Stimulated activated CD4-positive, alpha-beta T cell treated with anti-CD3 and anti-CD28 coated beads, Interleukin-1b, Interleukin-23, amount 100 ng/mL, for 48 hours (primary cell): ENCODE results near the gene ADAM11.
"Not testable (repeated sequence)": the region's sequence is repeated elsewhere in the genome, so short reads cannot be mapped to it uniquely, and the experiment has no call there.

Experiments used
- DNase-seq: peaks from one replicate; pipeline ENCODE4 v3.0.0-alpha.2; 2020

Gene ADAM11, protein sequence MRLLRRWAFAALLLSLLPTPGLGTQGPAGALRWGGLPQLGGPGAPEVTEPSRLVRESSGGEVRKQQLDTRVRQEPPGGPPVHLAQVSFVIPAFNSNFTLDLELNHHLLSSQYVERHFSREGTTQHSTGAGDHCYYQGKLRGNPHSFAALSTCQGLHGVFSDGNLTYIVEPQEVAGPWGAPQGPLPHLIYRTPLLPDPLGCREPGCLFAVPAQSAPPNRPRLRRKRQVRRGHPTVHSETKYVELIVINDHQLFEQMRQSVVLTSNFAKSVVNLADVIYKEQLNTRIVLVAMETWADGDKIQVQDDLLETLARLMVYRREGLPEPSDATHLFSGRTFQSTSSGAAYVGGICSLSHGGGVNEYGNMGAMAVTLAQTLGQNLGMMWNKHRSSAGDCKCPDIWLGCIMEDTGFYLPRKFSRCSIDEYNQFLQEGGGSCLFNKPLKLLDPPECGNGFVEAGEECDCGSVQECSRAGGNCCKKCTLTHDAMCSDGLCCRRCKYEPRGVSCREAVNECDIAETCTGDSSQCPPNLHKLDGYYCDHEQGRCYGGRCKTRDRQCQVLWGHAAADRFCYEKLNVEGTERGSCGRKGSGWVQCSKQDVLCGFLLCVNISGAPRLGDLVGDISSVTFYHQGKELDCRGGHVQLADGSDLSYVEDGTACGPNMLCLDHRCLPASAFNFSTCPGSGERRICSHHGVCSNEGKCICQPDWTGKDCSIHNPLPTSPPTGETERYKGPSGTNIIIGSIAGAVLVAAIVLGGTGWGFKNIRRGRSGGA

GRCh38 chr17:44758414-44759085 is at the start of gene ADAM11:
ADAM11 (plus strand) TSS chr17:44758988; CDS start chr17:44759200, 212 bp downstream.
- DNase-seq, result no peak

GRCh38 chr17:44719444-44719843 is 39.3 kb upstream of the ADAM11 start:
- no peak for DNase-seq

DNA sequence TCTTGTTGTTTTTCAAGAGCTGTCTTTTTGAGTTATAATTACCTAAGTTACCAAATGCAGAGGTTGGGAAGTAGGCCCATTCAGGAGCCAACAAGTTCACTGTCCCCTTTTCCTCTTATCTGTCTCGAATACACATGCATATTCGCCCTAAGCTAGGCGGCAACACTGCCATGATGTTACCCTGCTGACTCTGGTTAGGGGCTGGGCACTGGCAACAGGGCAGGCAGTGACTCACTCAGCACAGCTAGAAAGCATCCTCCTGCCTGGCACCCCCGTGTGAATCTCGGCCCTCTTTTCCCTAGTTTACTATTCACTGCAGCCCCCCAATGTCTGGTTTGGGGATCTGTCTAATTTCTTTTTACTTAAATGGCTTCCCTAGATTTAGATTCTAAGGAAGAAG is 36.5 kb upstream of the ADAM11 start:
- DNase-seq, result no peak

DNA sequence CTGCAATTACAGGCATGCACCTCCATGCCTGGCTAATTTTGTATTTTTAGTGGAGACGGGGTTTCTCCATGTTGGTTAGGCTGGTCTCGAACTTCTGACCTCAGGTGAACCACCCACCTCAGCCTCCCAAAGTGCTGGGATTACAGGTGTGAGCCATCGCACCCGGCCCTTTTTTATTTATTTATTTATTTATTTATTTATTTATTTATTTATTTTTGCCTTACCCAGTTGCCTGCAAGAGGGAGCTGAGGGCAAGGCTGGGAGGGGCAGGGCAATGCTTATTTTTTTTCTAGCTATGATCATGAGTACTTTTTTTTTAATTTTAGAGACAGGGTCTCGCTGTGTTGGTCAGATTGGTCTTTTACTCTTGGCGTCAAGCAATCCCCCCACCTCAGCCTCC is 32.7 kb upstream of the ADAM11 start:
- DNase-seq, result not testable (repeated sequence)

DNA sequence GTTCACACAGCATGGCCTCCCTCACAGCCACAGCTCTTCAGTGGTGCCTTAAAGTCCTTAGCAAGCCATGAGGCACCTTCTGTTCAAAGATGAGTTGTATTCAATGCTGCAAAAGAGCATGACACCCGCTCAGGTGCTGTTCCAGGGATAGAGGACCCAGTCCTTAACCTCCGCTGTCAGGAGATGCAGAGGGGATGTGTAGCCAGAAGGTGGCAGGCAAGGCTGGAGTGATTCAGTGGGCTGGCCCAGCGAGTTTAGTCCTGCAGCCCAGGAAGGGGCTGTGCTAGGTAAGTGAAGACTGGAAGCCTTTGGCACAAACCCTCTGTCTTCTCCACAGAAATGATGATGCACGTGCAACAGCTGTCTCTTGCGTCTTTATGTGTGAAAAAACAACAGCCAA is 25.0 kb upstream of the ADAM11 start:
- no peak for DNase-seq

GRCh38 chr17:44734272-44734671 is 24.5 kb upstream of the ADAM11 start:
- no peak for DNase-seq

GRCh38 chr17:44736551-44737240 is 22.1 kb upstream of the ADAM11 start:
- DNase-seq, result no peak

DNA sequence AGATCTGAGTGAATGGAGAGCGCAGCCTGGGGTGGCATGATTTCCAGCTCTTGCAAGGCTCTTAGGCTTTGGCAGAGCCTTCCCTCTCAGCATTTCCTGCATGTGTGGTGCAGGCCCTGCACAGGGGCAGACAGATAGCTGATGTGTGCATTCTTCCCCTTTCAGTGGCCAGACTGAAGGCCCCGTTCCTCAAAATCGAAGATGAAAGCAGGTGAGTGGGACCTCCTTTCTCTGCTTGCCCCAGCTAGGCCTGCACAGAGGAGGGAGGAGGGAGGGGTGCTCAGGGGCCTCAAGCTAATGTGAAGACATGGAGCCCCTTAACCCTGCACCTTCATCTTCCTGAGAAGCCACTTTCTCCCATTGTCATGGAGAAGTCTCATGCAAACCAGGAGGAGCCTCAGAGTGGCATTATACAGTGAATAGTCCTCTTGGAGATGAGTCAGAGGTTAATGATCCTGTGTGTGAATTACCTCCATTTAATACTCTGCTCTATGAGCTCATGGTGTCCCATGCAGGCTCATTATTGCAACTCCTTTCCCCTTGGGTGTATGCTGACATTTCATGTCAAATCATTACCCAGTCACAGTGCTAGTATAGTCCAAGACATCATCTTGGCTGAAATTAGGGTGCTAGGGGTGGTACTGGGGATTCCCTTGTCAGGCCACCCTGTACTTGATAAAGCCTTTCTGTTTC is 20.4 kb upstream of the ADAM11 start:
- no peak for DNase-seq

- no peak for DNase-seq
These were observed 17.5 kb upstream of the ADAM11 start for GRCh38 chr17:44741316-44741715.

GRCh38 chr17:44745301-44745700 is 13.5 kb upstream of the ADAM11 start:
- DNase-seq, result no peak

GRCh38 chr17:44745738-44746137 is 13.1 kb upstream of the ADAM11 start:
- DNase-seq, result not testable (repeated sequence)

DNA sequence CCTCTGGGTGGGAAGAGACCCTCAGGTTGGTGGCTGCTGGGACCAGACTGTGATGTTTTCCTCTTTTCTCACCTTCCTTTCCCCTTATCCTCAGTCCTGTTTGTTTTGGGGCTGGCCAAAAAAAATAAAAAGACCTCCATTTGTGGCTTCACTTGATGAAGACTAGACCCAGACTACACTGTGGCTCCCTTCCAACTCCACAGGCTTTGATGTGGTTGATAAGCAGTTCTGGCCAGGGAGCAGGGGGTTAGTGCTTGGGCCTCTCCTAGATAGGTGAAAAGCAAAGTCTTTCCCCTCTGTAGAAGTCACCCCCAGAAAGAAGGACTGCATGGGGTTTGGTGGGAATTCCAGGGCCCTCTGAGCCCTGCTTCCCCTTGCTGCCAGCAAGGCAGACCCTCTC is 11.2 kb upstream of the ADAM11 start:
- no peak for DNase-seq

DNA sequence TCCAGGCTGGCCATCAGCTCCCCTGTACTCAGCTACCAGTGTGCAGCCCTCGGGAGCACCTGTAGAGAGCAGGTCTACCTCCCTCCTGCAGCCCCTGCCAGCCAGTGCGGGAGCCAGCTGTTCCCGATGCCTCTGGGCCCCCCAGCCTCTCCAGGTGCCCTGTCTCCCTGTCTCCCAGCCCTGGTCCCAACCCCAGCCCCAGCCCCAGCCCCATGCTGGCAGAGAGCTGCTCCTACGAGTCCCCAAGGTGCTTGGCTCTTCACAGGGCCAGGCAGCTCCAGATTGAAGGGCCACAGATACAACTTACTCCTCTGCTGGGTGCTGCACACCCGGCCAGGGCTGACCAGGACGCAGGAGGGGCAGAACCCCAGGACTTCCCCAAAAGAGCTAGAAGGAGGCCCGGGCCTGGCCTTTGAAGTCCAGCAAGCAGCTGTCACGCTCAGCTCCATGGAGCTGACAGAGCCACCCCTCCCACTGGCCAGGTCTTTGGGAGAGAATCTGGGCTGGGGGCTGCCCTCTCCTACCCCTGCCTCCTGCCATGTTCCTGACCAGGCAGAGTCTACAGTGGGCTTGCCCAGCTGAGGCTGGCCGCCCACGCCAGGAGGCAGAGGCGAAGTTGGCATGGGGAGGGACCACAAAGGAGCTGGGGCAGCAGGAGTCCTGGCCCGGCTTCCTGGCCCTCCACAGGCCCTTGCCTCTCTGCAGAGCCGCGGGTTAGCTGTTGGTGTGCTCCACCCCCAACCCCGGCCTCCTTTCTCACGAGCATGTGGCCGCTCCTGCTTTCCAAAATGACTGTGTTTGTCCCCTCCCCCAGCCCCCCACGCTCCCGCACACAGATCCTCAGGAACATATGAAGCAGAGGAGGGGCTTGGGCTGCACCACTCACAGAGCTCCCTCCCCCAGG is 9.5 kb upstream of the ADAM11 start:
- no peak for DNase-seq

- no peak for DNase-seq
These were observed 8.8 kb upstream of the ADAM11 start for GRCh38 chr17:44749980-44750318.

- no peak for DNase-seq
These were observed 7.5 kb upstream of the ADAM11 start for GRCh38 chr17:44751331-44751730.

DNA sequence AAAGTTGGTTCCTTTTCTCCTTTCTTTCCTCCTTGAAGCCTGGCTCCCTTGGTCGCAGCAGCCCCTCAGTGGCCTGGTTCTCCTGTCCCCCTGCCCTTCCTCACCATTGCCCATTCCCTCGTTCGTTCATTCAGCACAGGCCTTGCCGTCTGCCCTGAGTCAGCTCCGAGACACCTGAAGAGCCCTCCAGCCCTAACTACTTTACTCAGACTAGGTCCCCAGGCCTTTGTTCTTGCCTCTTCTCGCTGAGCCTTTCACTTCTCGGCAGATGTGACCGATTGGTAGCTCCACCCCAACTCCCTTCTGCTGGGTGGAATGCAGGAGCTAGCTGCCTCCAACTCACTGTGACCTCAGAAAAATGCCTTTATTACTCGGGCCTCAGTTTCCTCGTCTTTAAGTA is 7.0 kb upstream of the ADAM11 start:
- DNase-seq, result no peak

DNA sequence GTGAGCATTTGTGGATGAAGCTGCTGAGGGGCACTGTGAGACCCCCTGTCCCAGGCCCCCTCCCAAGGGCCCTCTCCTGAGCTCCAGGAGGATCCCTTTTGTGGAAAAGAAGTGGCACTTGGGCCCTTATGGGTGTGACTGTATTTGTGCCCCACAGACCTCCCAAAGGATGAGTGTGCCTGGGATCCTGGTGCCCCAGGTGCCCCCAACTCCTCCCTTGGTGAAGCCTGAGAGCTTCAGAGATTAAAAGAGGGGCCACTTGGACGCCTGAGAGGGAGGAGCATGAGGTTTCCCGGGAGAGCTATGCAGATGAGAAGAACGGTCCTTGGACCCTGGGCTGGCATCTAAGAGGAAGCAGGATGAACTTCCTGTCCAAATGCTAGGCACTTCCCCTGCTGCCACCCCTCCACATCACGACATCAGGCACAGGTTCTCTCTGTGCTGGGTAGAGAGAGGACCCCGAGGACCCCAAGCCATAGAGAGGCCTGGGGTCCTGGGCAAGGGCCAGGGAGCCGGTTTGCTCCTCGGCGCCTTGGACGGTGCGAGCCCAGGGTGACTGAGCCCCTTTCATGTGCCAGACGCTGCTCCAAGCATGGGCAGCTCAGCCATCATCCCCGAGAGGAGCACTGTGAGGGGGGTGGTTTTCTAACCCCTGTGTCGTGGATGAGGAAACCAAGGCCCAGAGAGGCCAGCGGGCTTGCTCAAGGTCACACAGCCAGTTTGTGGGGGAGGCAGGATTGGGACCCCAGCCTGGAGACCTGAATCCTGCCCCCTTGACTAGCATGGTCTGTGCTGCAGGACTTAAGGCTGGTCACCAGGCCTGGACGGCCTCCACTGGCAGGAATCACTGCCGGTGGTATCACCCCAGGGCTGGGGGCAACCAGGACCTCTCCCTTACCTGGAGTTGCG is 5.6 kb upstream of the ADAM11 start:
- DNase-seq, result no peak

- DNase-seq, result no peak
These were observed 4.5 kb upstream of the ADAM11 start for GRCh38 chr17:44754276-44754675.

DNA sequence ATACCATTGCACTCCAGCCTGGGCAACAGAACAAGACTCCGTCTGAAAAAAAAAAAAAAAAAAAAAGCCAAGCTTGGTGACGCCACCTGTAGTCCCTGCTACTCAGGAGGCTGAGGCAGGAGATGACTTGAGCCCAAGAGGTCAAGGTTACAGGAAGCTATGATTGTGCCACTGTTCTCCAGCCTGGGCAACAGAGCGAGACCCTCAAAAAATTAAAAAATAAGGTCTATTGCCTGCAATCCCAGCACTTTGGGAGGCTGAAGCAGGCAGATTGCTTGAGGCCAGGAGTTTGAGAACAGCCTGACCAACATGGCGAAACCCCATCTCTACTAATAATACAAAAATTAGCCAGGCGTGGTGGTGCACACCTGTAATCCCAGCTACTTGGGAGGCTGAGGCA is 3.6 kb upstream of the ADAM11 start:
- not testable (repeated sequence) for DNase-seq
